Measurements from ENCODE around the gene LIN37. TPM values are rescaled to one million over a fixed set of nuclear protein-coding genes. Genes with fewer than 3 reads are reported as not detected.

Gene LIN37
- total RNA-seq, 1 experiment from 2014 or later, result 10.1 TPM

- Histone ChIP-seq H3K27ac (ENCODE audit: low read depth, low read length) (no peak overlapping the region), H3K4me3 (replicated peaks in 1 of 2; ENCODE audit: low read depth in 1 of 2, low read length in 2 of 2) (no peak overlapping the region), H3K9me3 (ENCODE audit: control insufficient read depth in 1 of 2, insufficient read depth in 1 of 2, low read depth in 1 of 2, low read length in 2 of 2) (no peaks in the 10 kb centered on the region), H3K9ac (ENCODE audit: low read length) (no peak overlapping the region), H2AFZ (ENCODE audit: low read depth, low read length, poor library complexity, severe bottlenecking) (no peak overlapping the region), H3K36me3 (ENCODE audit: control insufficient read depth in 1 of 2, insufficient read depth in 2 of 2, low read length in 2 of 2) (peaks cover 68 to 79% of the 10 kb centered on the region in 2 experiments), H3K4me1 (ENCODE audit: control insufficient read depth in 1 of 2, insufficient read depth in 2 of 2, low read length in 2 of 2) (no peaks in the 10 kb centered on the region), H3K9me2 (ENCODE audit: insufficient read depth) (no peaks in the 10 kb centered on the region), H4K20me1 (ENCODE audit: insufficient read depth) (no peaks in the 10 kb centered on the region), H3K4me2 (ENCODE audit: low read length) (no peak overlapping the region), H3K27me3 (ENCODE audit: insufficient read depth, low read length) (no peaks in the 10 kb centered on the region), H3K79me2 (ENCODE audit: insufficient read depth, low read length) (no peaks in the 10 kb centered on the region; the same call in 1 of the 2 replicates)
- 0 out of 2 replicates have a peak, but pooled peaks have one; percentile 12 for ATAC-seq
- ChIA-PET POLR2A (interaction anchor here (1.1 kb wide), 1 partner anchor 14 kb away, joined by 3 read pairs; no protein-coding TSS in a partner anchor), RAD21 (ENCODE audit: low non-redundant PET in 1 of 2, low total read pairs in 2 of 2, uncharacterized antibody in 2 of 2, unreplicated experiment in 2 of 2) (no interaction called here), CTCF (no interaction called here)
- DNase-seq (ENCODE audit: low read depth, low spot score), result no peak
- no TSS peak for BruUV-seq (replicated peaks)
- TF ChIP-seq TCF7L2 (IDR thresholded peaks at IDR 0.05; ENCODE audit: borderline replicate concordance, extremely low read depth, insufficient read depth, insufficient read length), result no peak
- TF ChIP-seq YY1 (IDR thresholded peaks at IDR 0.05; ENCODE audit: extremely low read depth, insufficient replicate concordance, low read depth, low read length), result no peak
- TF ChIP-seq ZNF274 (IDR thresholded peaks at IDR 0.05; ENCODE audit: low read depth, low read length), result no peak
- no peak for TF ChIP-seq POLR2AphosphoS5 (IDR thresholded peaks at IDR 0.05; ENCODE audit: low read depth, low read length)
- no peak for TF ChIP-seq FOSL1 (IDR thresholded peaks at IDR 0.05; ENCODE audit: low read depth)
- TF ChIP-seq, protein P1, sequence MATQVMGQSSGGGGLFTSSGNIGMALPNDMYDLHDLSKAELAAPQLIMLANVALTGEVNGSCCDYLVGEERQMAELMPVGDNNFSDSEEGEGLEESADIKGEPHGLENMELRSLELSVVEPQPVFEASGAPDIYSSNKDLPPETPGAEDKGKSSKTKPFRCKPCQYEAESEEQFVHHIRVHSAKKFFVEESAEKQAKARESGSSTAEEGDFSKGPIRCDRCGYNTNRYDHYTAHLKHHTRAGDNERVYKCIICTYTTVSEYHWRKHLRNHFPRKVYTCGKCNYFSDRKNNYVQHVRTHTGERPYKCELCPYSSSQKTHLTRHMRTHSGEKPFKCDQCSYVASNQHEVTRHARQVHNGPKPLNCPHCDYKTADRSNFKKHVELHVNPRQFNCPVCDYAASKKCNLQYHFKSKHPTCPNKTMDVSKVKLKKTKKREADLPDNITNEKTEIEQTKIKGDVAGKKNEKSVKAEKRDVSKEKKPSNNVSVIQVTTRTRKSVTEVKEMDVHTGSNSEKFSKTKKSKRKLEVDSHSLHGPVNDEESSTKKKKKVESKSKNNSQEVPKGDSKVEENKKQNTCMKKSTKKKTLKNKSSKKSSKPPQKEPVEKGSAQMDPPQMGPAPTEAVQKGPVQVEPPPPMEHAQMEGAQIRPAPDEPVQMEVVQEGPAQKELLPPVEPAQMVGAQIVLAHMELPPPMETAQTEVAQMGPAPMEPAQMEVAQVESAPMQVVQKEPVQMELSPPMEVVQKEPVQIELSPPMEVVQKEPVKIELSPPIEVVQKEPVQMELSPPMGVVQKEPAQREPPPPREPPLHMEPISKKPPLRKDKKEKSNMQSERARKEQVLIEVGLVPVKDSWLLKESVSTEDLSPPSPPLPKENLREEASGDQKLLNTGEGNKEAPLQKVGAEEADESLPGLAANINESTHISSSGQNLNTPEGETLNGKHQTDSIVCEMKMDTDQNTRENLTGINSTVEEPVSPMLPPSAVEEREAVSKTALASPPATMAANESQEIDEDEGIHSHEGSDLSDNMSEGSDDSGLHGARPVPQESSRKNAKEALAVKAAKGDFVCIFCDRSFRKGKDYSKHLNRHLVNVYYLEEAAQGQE (IDR thresholded peaks at IDR 0.05; ENCODE audit: low read depth), result no peak
- no peak for TF ChIP-seq CEBPB (IDR thresholded peaks at IDR 0.05; ENCODE audit: low read depth)
- TF ChIP-seq SRF (IDR thresholded peaks at IDR 0.05; ENCODE audit: low read depth), result no peak
- TF ChIP-seq ELF1 (IDR thresholded peaks at IDR 0.05; ENCODE audit: borderline replicate concordance, low read depth), result no peak
- no peak for TF ChIP-seq ZBTB33 (IDR thresholded peaks at IDR 0.05; ENCODE audit: extremely low read depth, insufficient replicate concordance, low read length)
- no peak for TF ChIP-seq SIN3A (IDR thresholded peaks at IDR 0.05; ENCODE audit: low read depth)
- intact Hi-C loops (cut with micrococcal nuclease), result no loop called here
Measured at GRCh38 chr19:35727053-35727955, 21.1 kb upstream of the LIN37 start.

Data from HCT116 (cell line).